Stomach (tissue), 4 donors: ENCODE results near the gene ARSA.

ENCODE experiments used
- EP300 ChIP-seq: sonication (generic); formaldehyde crosslinking; IDR thresholded peaks from one replicate; pipeline ENCODE4 v1.6.1; 2017; ENCODE audit warnings: antibody characterized with exemption
- POLR2A ChIP-seq, 4 donors: fragments of 450-650 bp; IDR thresholded peaks; one replicate each; pipeline ENCODE4 v1.6.1; 2016; ENCODE audit warnings: antibody characterized with exemption in 4 of 4, control low read depth in 2 of 4, mild to moderate bottlenecking in 1 of 4, moderate library complexity in 1 of 4
- POLR2AphosphoS5 ChIP-seq, 3 donors: sonication (generic); formaldehyde crosslinking; IDR thresholded peaks; one replicate each; pipeline ENCODE4 v1.6.1; 2016; ENCODE audit warnings: antibody characterized with exemption in 3 of 3
- TF ChIP-seq, protein P1 (sequence below), 7 experiments: fragments of 450-650 bp in 4 of 7; fragments of 200-600 bp in 3 of 7; sonication (generic) in 3 of 7; IDR thresholded peaks; one replicate each; pipeline ENCODE4 v1.5.1; 2016 to 2019; ENCODE audit warnings: antibody characterized with exemption in 7 of 7, control low read depth in 2 of 7, mild to moderate bottlenecking in 1 of 7

DNA sequence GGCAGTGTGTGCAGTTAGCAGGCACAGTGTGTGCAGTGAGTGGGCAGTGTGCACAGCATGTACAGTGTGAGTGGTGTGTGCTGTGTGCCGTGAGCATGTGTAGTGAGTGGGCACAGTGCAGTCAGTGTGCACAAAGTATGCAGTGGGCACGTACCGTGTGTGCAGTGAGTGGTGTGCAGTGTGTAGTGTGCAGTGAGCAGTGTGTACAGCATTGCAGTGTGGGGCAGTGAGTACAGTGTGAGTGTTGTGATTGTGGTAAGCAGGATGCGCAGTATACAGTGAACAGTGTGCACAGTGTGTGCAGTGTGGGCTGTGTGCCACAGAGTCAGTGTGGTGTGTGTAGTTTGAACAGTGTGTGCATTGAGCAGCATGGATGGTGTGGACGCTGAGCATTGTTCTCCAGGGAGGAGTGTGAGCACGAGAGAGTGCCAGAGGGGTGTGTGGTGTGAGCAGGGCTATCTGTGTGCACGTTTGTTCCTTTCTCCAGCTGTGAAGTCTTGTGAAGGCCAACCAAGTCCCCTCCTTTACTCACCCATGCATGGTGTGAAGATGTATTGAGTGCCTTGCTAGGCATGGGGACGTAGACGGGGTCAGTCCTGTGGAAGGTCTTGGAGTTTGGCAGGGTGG is 47.7 kb upstream of the ARSA start:
- no peak for TF ChIP-seq POLR2A (IDR thresholded peaks at IDR 0.05)
- no peak for TF ChIP-seq POLR2AphosphoS5 (IDR thresholded peaks at IDR 0.05)
- TF ChIP-seq, protein P1, sequence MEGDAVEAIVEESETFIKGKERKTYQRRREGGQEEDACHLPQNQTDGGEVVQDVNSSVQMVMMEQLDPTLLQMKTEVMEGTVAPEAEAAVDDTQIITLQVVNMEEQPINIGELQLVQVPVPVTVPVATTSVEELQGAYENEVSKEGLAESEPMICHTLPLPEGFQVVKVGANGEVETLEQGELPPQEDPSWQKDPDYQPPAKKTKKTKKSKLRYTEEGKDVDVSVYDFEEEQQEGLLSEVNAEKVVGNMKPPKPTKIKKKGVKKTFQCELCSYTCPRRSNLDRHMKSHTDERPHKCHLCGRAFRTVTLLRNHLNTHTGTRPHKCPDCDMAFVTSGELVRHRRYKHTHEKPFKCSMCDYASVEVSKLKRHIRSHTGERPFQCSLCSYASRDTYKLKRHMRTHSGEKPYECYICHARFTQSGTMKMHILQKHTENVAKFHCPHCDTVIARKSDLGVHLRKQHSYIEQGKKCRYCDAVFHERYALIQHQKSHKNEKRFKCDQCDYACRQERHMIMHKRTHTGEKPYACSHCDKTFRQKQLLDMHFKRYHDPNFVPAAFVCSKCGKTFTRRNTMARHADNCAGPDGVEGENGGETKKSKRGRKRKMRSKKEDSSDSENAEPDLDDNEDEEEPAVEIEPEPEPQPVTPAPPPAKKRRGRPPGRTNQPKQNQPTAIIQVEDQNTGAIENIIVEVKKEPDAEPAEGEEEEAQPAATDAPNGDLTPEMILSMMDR (IDR thresholded peaks at IDR 0.05) = no peak
- TF ChIP-seq EP300 = no peak
